Measurements from ENCODE around the gene HDAC11.

DNA sequence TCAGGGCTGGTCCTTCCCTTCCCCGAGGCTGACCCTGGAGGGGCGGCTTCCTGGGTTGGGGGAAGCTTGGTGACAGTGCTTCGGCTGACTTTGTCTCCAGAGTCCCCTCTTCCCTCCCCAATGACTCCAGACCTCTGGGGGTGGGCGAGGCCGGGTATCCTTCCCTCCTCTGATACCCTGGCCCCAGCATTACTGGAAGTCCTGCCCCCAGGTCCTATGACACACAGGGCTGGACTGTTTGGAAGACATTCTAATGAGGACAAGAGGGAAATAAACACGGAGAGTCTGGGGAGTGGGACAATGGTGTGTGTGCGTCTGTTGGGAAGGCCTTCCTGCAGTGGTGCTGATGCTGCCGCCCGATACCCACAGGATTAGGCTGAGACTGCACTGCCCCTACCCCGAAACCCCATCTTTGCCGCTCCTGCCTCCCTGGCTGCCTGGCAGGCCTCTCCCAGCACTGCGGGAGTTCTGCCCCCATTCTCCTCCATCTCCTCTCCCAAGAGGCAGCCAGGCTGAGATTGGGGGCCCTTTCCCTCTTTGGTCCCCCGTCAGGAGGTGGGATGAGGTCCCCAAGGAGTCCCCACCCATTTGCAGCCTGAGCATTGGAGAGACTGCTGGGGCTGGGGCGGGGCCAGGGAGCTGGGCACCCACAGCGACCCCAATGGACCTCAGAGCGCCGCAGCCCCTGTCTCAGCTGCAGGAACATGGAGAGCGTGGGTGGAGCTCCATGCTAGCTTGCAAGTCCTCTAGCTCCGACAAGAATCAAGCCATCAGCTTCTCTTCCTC is 39.1 kb downstream of the HDAC11 start:
- TF ChIP-seq, protein P1, sequence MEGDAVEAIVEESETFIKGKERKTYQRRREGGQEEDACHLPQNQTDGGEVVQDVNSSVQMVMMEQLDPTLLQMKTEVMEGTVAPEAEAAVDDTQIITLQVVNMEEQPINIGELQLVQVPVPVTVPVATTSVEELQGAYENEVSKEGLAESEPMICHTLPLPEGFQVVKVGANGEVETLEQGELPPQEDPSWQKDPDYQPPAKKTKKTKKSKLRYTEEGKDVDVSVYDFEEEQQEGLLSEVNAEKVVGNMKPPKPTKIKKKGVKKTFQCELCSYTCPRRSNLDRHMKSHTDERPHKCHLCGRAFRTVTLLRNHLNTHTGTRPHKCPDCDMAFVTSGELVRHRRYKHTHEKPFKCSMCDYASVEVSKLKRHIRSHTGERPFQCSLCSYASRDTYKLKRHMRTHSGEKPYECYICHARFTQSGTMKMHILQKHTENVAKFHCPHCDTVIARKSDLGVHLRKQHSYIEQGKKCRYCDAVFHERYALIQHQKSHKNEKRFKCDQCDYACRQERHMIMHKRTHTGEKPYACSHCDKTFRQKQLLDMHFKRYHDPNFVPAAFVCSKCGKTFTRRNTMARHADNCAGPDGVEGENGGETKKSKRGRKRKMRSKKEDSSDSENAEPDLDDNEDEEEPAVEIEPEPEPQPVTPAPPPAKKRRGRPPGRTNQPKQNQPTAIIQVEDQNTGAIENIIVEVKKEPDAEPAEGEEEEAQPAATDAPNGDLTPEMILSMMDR (IDR thresholded peaks at IDR 0.05 in 4 of 5, conservative IDR thresholded peaks at IDR 0.05 in 1 of 5): no peak
- TF ChIP-seq POLR2A (IDR thresholded peaks at IDR 0.05): no peak

Data from gastrocnemius medialis (tissue), 4 donors.